Effector CD4-positive, alpha-beta T cell (primary cell): Measurements from ENCODE around the gene NFASC.

ENCODE experiments used
- DNase-seq: peaks from one replicate; pipeline ENCODE4 v3.0.0-alpha.2; 2020

The NFASC gene

DNA sequence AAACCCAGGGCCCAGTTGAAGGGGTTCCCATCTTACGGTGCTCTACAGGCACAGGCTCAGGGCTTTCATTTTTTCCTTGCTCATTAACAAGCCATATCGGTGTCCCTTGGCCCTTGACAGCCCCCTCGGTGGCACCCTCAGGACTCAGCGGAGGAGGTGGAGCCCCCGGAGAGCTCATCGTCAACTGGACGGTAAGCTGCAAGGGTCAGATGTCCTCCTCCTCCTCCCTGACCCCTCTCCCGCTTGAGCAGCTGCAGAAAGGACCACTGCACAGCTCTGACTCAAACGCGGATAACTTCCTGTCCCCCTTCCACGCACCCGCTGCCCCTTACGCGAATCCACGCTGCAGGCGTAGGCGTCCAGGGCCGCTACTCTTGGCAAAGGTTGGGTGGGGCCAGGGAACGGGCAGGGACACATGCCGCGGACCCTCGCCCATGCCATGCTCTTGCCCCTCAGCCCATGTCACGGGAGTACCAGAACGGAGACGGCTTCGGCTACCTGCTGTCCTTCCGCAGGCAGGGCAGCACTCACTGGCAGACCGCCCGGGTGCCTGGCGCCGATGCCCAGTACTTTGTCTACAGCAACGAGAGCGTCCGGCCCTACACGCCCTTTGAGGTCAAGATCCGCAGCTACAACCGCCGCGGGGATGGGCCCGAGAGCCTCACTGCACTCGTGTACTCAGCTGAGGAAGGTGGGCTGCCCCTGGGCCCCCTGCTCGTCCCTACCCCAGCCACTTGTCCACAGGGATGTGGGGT is 198.9 kb downstream of the NFASC start:
- no peak for DNase-seq

DNA sequence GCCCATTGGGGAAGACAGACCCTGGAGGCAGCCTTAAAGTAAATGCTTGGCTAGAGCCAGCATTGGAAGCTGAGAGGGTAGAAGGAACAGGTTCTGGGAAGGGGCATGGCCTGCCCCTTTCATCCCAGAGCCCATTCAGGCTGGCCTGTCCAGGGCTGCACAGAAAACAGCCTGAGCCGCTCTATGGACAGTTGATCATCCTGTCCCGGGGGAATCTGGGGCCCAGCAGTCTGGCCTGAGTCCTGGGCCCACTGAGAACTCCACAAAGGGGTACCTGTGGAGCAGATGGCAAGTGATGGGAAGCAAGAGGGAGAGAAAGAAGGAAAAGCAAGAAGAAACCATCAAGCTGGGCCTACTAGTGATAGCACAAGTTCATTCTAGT is 200.4 kb downstream of the NFASC start:
- DNase-seq: no peak

DNA sequence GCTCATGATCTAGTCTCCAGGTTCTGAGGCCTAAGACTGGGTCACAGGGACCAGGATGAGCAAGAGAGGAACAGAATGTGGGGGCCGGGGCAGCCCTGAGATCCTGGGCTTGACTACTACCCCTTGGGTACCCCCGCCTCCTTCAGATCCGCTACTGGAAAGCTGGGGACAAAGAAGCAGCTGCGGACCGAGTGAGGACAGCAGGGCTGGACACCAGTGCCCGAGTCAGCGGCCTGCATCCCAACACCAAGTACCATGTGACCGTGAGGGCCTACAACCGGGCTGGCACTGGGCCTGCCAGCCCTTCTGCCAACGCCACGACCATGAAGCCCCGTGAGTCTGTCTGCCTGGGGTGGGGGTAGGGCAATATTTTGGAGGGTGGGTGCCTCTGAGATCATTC is 201.1 kb downstream of the NFASC start:
- DNase-seq: no peak

DNA sequence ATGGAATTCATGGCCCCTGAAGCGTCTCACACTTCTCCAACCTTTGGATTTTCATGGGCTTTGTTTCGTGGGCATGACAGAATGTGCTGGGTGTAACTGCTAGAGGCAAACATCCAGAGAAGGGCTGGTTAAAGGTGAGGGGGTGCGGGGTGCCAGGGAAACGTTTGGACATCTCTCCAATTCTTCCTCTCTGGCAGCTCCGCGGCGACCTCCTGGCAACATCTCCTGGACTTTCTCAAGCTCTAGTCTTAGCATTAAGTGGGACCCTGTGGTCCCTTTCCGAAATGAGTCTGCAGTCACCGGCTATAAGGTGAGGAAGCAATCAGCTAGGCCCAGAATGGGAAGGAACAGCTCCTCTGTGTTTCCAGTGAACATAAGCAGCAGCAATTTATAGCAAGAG is 201.6 kb downstream of the NFASC start:
- DNase-seq: no peak
